Measurements from ENCODE around the gene SLC35E2B.

The SLC35E2B gene

DNA sequence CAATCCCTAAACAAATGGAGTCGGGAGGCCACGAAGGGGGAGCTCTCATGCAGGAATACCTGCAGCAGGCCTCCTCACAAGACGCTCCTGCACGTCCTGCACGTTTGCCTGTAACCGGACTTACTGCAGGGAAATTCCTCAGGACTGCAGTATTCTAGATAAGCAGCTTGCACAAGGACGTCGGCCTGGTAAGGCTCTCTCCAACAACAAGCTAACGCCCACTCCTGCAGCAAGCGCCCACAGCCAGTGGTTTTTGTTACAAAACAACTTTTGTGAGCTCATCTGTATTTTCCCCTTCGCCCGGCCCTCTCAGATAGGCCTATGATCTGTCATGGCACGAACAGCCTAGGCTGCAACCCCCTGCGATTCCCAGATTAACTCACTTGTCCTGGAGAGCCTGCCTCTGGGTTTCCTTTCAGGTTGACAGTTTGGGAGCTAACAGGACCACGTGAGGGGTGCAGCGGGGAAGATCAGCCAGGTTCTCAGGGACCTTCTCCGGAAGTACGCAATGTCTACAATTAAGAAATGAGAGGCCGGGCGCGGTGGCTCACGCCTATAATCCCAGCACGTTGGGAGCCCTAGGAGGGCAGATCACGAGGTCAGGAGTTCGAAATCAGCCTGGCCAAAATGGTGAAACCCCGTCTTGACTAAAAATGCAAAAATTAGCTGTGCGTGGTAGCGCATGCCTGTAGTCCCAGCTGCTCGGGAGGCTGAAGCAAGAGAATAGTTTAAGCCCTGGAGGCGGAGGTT is 78.2 kb downstream of the SLC35E2B start:
- Histone ChIP-seq H3K36me3 (peaks cover 0 to 24% (median 14%) of the 10 kb centered on the region in 11 experiments; a peak in 14 of 22 replicates), H3K4me2 (peak overlapping the region; percentile 84 to 100 (median 98)), H3K27me3 (no peaks in the 10 kb centered on the region), H4K20me1 (peaks cover 11 to 51% (median 37%) of the 10 kb centered on the region in 11 experiments; a peak in 18 of 22 replicates), H3K9ac (peak overlapping the region; percentile 90 to 99 (median 96)), H3K27ac (peak overlapping the region in 10 of 11 experiments; percentile 93 to 99 (median 97); a peak in 18 of 22 replicates), H3K4me3 (peak overlapping the region; percentile 81 to 98 (median 90)), H3K9me3 (replicated peaks in 1 of 11) (no peaks in the 10 kb centered on the region), H3K4me1 (peaks cover 27 to 49% (median 37%) of the 10 kb centered on the region in 10 experiments)
- TF ChIP-seq Cebpa-rat (IDR thresholded peaks at IDR 0.05) = peak in 1 of 11 experiments; percentile 45; a peak in 1 of 22 replicates

DNA sequence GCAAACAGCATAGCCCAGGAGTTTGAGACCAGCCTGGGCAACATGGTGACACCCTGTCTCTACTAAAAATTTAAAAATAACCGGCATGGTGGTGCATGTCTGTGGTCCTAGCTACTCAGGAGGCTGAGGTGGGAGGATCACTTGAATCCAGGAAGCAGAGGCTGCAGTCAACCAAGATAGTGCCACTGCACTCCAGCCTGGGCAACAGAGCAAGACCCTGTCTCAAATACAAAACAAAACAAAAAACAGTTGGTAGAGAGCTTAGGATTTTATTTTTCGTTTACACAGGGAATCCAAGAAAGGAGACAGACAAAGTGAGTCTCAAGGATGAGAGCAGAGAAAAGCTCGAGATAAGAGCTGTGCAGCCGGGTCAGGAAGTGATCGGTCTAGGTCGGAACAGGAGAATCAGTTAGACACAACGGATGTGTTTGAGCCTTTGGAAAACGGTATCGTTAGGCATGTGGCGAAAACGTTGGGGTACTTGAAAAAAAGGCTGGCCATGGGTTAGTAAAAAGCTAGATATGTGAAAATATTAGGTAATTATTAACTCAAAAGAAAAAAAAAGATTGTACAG is 79.0 kb downstream of the SLC35E2B start:
- H3K36me3 ChIP-seq = peaks cover 0 to 17% (median 10%) of the 10 kb centered on the region in 11 experiments; a peak in 14 of 22 replicates
- no peaks in the 10 kb centered on the region for H3K27me3 ChIP-seq
- H3K9me3 ChIP-seq (replicated peaks in 1 of 11) = no peaks in the 10 kb centered on the region
- H3K27ac ChIP-seq = no peak overlapping the region
- H3K9ac ChIP-seq = peak overlapping the region; percentile 90 to 99 (median 96); a peak in 14 of 22 replicates
- peak overlapping the region; percentile 84 to 100 (median 98) for H3K4me2 ChIP-seq
- peak overlapping the region in 9 of 10 experiments; percentile 81 to 98 (median 93); a peak in 15 of 20 replicates for H3K4me3 ChIP-seq
- H3K4me1 ChIP-seq = peaks cover 27 to 49% (median 37%) of the 10 kb centered on the region in 10 experiments
- no peak for TF ChIP-seq Cebpa-rat (IDR thresholded peaks at IDR 0.05)
- peaks cover 11 to 44% (median 34%) of the 10 kb centered on the region in 11 experiments; a peak in 18 of 22 replicates for H4K20me1 ChIP-seq

DNA sequence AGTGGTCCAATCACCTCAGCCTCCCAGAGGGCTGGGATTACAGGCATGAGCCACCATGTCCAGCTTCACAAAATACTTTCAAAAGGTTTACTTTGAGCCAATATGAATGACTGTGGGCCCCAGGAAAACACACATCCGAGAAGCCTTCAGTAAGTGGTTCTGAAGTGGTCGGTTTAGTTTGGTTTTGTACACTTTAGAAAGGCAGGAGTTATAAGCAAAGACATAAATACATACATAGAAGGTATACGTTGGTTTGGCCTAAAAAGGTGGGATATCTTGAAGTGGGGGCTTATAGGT is 80.5 kb downstream of the SLC35E2B start:
- TF ChIP-seq Cebpa-rat (IDR thresholded peaks at IDR 0.05) = no peak

DNA sequence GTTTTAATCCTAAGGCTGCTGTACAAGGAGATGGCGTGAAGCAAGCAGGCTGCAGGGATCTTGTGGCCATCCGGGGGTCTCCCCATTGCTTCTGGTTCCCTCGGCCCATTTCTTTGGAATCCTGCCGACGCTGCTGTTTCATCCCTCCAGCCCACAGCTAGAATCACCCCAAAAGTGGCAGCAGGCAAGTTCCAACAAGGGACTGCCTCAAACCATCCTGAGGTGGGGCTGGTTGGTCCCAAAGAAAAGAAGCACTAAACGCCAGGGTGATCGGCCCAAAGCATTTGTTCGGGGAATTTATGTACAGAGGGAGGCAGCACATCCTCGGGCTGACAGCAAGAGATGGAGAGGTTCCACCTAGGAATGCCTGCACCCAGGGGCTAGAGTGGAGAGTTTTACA is 81.8 kb downstream of the SLC35E2B start:
- Histone ChIP-seq H4K20me1 (peaks cover 0 to 18% (median 12%) of the 10 kb centered on the region in 11 experiments; a peak in 15 of 22 replicates), H3K4me1 (peaks cover 29 to 46% (median 38%) of the 10 kb centered on the region in 10 experiments), H3K4me2 (peak overlapping the region in 3 of 11 experiments; percentile 20 to 39 (median 25); a peak in 3 of 22 replicates), H3K27ac (no peak overlapping the region), H3K27me3 (no peaks in the 10 kb centered on the region), H3K9ac (peak overlapping the region in 4 of 11 experiments; percentile 5 to 37 (median 20); a peak in 3 of 22 replicates), H3K4me3 (no peak overlapping the region), H3K36me3 (no peaks in the 10 kb centered on the region), H3K9me3 (replicated peaks in 1 of 11) (no peaks in the 10 kb centered on the region)
- no peak for TF ChIP-seq Cebpa-rat (IDR thresholded peaks at IDR 0.05)

More for the DNA sequence above, 80.5 kb downstream of the SLC35E2B start:
- Histone ChIP-seq H3K9me3 (replicated peaks in 1 of 11) (no peaks in the 10 kb centered on the region), H3K9ac (peak overlapping the region in 4 of 11 experiments; percentile 5 to 37 (median 21); a peak in 3 of 22 replicates), H3K27me3 (no peaks in the 10 kb centered on the region), H4K20me1 (peaks cover 10 to 28% (median 22%) of the 10 kb centered on the region in 11 experiments; a peak in 18 of 22 replicates), H3K27ac (no peak overlapping the region), H3K4me2 (peak overlapping the region in 4 of 11 experiments; percentile 6 to 39 (median 28); a peak in 5 of 22 replicates), H3K36me3 (peaks cover 0 to 4% (median 0%) of the 10 kb centered on the region in 11 experiments; a peak in 1 of 22 replicates), H3K4me1 (peaks cover 29 to 49% (median 40%) of the 10 kb centered on the region in 10 experiments), H3K4me3 (no peak overlapping the region)

DNA sequence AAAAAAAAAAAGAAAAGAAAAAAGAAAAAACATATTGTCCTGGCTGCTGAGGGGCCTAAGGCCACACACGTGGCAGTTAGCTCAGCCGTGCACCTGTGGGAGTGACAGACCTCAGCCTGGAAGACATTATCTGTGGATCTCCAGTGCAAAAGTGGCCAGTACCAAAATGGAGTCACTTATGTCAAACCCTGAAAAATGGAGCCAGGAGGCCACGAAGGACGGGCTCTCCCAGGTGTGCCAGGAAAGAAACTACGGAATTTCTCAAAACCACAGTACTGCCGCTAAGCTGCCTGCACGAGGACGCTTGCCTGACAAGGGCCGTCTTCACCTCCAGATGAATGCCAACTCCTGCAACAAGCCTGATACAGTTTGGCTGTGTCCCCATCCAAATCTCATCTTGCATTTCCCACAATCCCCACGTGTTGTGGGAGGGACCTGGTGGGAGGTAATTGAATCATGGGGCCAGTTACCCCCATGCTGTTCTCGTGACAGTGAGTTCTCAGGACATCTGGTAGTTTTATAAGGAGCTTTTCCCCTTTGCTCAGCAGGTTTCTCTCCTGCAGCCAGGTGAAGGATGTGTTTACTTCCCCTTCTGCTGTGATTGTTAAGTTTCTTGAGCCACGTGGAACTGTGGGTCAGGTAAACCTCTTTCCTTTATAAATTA is 82.6 kb downstream of the SLC35E2B start:
- Histone ChIP-seq H3K4me3 (no peak overlapping the region), H3K9ac (no peak overlapping the region), H3K4me1 (peaks cover 29 to 47% (median 38%) of the 10 kb centered on the region in 10 experiments), H4K20me1 (peaks cover 0 to 17% (median 11%) of the 10 kb centered on the region in 11 experiments; a peak in 15 of 22 replicates), H3K36me3 (no peaks in the 10 kb centered on the region), H3K27ac (no peak overlapping the region), H3K9me3 (replicated peaks in 1 of 11) (no peaks in the 10 kb centered on the region), H3K27me3 (no peaks in the 10 kb centered on the region), H3K4me2 (no peak overlapping the region)
- no peak for TF ChIP-seq Cebpa-rat (IDR thresholded peaks at IDR 0.05)
